Activated naive CD4-positive, alpha-beta T cell treated with anti-CD3 and anti-CD28 coated beads for 36 hours (primary cell): Measurements from ENCODE around the gene OR10A3. TPM values are rescaled to one million over a fixed set of nuclear protein-coding genes. Genes with fewer than 3 reads are reported as not detected.

Experiments
- CTCF ChIA-PET: fragments of 350-600 bp; sonication (Branson Sonifier 250); formaldehyde crosslinking; loops from one replicate; lab custom pipeline; 2021; ENCODE audit warnings: antibody characterized with exemption; lab: Charles Lee
- DNase-seq: peaks from one replicate; pipeline ENCODE4 v3.0.0-alpha.2; 2020
- H3K27ac Mint-ChIP-seq: one replicate; pipeline ENCODE4 v1.8.0; 2021; ENCODE audit warnings: mild to moderate bottlenecking, mixed read lengths
- H3K27me3 Mint-ChIP-seq: one replicate; pipeline ENCODE4 v1.8.0; 2021; ENCODE audit warnings: low read depth, mixed read lengths
- H3K36me3 Mint-ChIP-seq: one replicate; pipeline ENCODE4 v1.8.0; 2021; ENCODE audit warnings: low read depth, mixed read lengths
- H3K4me1 Mint-ChIP-seq: one replicate; pipeline ENCODE4 v1.8.0; 2021; ENCODE audit warnings: low read depth, mixed read lengths
- H3K4me3 Mint-ChIP-seq: one replicate; pipeline ENCODE4 v1.8.0; 2021; ENCODE audit warnings: mild to moderate bottlenecking, moderate library complexity, mixed read lengths
- H3K9me3 Mint-ChIP-seq: one replicate; pipeline ENCODE4 v1.8.0; 2021; ENCODE audit warnings: mixed read lengths
- intact Hi-C: fragments of 100-400 bp; cut with micrococcal nuclease; formaldehyde crosslinking; loops from one replicate; pipeline ENCODE4 v1.15.1; 2023
- total RNA-seq, 2 experiments: library from RNA; stranded (reverse); gene quantifications; one replicate each; pipeline ENCODE4 v1.2.3, GENCODE V29; 2021

OR10A3 gene
- total RNA-seq, 2 experiments from 2014 or later: not detected

DNA sequence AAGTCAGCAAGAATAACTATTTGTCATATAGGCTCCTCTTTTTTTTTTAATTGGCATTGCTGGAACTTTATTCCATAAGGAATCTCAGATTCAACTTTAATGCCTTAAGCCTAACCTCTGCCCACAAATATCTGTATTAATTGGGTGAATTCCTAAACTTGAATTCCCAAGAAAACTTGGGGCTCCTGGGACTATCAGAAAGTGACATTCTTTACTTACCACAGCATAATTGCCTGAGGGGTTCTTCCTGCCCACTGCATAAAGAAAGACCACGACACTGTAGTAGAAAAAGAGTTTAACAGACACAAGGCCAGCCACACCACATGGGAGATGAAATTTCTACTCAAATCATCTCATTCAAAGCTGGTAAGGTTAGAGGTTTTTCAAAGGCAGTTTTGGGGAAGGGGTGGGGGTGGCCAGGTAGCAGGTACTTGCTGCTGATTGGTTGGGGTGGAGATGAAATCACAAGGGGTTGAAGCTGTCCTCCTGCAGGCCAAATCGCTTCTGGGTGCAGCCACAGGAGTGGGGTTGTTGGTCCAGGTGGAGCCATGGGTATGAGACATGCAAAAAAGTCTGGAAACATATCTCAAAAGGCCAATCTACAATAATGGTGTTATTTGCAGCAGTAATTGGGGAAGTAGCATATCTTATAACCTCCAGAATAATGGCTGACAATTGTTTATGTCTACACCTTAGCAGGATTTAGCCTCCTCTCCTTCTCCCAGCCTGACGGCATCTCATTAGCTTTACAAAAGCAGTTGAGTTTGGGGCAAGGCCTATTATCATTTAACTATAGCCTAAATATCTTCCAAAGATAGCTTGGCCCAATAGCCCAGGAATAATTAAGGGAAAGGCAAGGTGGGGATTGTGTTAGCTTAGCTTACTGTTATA lies 28.5 kb upstream of the OR10A3 start:
- Mint-ChIP-seq H3K4me1 (no peaks in the 10 kb centered on the region), H3K27me3 (peaks cover 6% of the 10 kb centered on the region), H3K36me3 (no peaks in the 10 kb centered on the region), H3K9me3 (no peaks in the 10 kb centered on the region), H3K27ac (no peak overlapping the region), H3K4me3 (no peak overlapping the region)
- CTCF ChIA-PET: interaction anchor here (0.6 kb wide), 1 partner anchor 17 kb away, joined by 3 read pairs; the partner anchor contains the start of gene EIF3F
- no peak for DNase-seq
- intact Hi-C loops: no loop called here

DNA sequence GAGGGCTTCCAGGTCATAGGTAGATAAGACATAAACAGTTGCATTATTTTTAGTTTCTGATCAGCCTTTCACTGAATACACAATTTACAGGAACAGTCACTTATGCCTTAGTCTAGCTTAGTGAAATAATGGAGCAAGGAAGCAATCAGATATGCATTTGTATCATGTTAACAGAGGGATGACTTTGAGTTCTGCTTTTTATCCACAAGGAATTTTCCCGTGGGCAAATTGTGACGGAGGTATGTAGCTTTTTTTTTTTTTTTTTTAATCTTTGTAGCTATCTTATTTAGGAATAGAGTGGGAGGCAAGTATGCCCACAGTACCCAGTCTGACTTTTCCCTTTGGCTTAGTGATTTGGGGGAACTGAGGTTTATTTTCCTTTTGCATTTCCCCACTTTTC lies 27.2 kb upstream of the OR10A3 start:
- Mint-ChIP-seq H3K27ac (no peak overlapping the region), H3K4me1 (no peaks in the 10 kb centered on the region), H3K36me3 (no peaks in the 10 kb centered on the region), H3K27me3 (peaks cover 6% of the 10 kb centered on the region), H3K4me3 (no peak overlapping the region), H3K9me3 (no peaks in the 10 kb centered on the region)
- DNase-seq: no peak
- intact Hi-C loops: no loop called here
- CTCF ChIA-PET: interaction anchor here (1.3 kb wide), 1 partner anchor 18 kb away, joined by 7 read pairs; the partner anchor contains the start of gene EIF3F

DNA sequence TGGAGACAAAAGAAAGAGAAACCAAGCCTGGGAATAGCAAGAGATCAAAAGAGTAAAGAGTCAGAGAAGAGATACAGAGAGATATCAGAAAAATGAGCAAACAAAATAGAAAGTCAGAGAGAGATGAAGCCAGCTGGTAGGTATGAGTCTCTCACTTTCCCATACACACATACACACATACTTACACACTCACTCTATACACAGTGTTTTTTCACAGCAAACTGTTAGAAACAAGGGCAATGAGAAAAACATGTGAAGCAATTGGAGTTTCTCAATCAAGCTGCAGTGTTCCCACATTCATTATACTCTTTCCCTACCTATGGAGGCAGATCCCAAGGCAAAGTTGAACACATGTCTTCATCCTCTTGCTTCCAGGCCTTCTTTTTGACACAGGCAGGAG lies 26.3 kb upstream of the OR10A3 start:
- H3K4me3 Mint-ChIP-seq: no peak overlapping the region
- no peak for DNase-seq
- no peak overlapping the region for H3K27ac Mint-ChIP-seq
- no peaks in the 10 kb centered on the region for H3K4me1 Mint-ChIP-seq
- peaks cover 3% of the 10 kb centered on the region for H3K27me3 Mint-ChIP-seq
- H3K36me3 Mint-ChIP-seq: no peaks in the 10 kb centered on the region
- CTCF ChIA-PET: interaction anchor here (1.3 kb wide), 1 partner anchor 19 kb away, joined by 7 read pairs; the partner anchor contains the start of gene EIF3F
- intact Hi-C loops: no loop called here
- no peaks in the 10 kb centered on the region for H3K9me3 Mint-ChIP-seq

DNA sequence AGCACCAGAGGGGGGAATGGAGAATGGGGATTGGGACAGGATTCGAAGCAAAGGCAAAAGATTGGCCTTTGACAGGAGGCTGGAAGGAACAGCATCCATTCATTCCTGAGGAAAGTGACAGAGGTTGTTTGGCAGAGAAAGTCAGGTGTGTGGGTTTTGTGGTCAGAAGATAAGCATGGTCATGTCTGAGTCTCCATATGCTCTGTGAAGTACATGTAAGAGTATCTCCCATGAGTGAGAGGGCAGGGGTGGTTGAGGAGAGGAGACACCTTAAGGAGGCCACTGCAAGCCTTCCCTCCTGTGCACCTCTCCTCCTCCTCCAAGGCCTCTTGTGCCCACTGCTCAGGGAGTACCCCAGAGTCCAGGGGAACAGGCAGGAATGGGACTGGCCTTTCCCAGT lies 25.6 kb upstream of the OR10A3 start:
- CTCF ChIA-PET: no interaction called here
- Mint-ChIP-seq H3K36me3 (no peaks in the 10 kb centered on the region), H3K27me3 (peaks cover 2% of the 10 kb centered on the region), H3K4me1 (no peaks in the 10 kb centered on the region), H3K4me3 (no peak overlapping the region), H3K27ac (no peak overlapping the region), H3K9me3 (no peaks in the 10 kb centered on the region)
- DNase-seq: no peak
- intact Hi-C loops: no loop called here

DNA sequence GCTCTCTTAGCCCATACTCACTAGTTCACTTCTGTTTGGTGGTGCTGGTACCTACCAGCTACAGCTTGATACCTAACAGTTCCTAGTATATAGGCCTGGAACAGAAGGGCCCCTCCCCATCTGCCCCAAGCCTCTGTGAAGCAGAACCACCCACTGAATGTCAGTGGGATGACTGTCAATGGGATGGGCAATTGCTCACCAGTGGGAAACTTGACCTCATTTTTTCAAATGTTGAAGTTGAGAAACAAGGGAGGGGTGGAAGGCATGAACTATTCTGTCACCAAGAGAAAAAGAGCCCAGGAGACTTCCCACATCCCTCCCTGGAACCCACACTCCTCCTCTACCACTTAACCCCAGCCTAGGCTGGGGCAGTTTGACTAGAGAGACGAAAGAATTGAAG lies 23.9 kb upstream of the OR10A3 start, which contains the start of gene NLRP10:
Gene NLRP10 (minus strand): TSS at position 62 of the 400 bp plus-strand sequence. CDS start 1,952 bp downstream, outside the sequence.
- peaks cover 7% of the 10 kb centered on the region for H3K27me3 Mint-ChIP-seq
- H3K27ac Mint-ChIP-seq: no peak within 1 kb of the TSS
- CTCF ChIA-PET: no interaction called here
- DNase-seq: no peak
- intact Hi-C loops: no loop called here
- no peak within 1 kb of the TSS for H3K4me3 Mint-ChIP-seq
- no peaks in the 10 kb centered on the region for H3K36me3 Mint-ChIP-seq
- no peaks in the 10 kb centered on the region for H3K9me3 Mint-ChIP-seq
- H3K4me1 Mint-ChIP-seq: no peaks in the 10 kb centered on the region

DNA sequence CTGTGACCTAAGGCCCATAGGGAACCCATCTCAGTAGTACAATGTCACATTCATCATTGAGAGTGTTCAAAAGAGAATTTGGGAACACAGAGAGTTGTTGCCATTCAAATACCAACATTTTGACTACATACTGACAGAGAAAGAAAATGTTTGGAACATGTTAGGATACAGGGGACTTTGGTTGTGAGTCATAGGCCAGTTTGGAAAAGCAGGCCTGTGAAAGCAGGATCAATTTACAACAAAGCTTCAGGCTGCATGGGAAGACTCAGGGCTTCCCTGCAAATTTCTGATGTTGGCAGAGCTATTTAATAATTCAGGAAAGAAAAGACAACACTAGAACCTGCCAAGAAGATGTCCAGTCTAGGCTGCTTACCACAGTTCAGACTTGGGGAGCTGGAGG lies 23.4 kb upstream of the OR10A3 start:
- Mint-ChIP-seq H3K27ac (no peak overlapping the region), H3K9me3 (no peaks in the 10 kb centered on the region), H3K36me3 (no peaks in the 10 kb centered on the region), H3K4me3 (no peak overlapping the region), H3K4me1 (no peaks in the 10 kb centered on the region), H3K27me3 (peaks cover 7% of the 10 kb centered on the region)
- DNase-seq: no peak
- intact Hi-C loops: no loop called here
- CTCF ChIA-PET: no interaction called here

DNA sequence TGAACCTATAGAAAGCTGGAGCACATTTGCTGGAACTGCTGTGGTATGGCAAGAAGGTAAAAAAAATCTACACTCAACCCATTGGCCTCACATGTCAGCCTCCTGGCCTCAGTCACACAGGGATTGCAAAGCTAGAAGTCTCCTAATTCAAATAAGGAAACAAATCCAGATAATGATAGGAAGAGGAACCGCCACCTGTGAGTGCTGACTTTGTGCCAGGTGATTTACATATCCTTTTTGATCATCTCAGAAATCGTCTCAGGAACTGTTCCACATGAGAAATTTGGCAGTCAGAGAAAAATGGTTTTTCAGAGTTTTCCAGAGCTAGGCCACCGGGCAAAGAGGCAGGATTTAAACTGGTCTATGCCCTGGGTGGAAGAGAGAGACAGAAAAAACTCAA lies 22.8 kb upstream of the OR10A3 start:
- CTCF ChIA-PET: no interaction called here
- no peak for DNase-seq
- no peaks in the 10 kb centered on the region for H3K4me1 Mint-ChIP-seq

DNA sequence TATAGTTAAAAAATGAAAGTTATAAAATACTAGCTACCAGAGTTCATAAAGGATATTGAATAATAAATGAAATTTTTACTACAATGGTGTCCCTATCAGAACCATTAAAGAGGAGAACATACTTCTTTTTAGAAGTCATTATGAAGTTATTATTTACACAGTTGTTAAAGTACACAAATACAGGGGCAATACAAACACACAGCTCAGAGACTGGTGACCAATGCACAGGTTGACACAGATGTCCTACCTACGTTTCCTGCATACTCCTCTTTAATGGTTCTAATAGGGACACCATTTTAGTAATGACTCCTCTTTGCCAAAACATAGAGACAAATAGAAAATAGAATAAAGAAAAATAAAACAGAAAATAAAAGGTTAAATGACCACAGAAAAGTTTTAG lies 13.7 kb upstream of the OR10A3 start:
- H3K36me3 Mint-ChIP-seq: no peaks in the 10 kb centered on the region
- no peak overlapping the region for H3K4me3 Mint-ChIP-seq
- no peak for DNase-seq
- H3K4me1 Mint-ChIP-seq: no peaks in the 10 kb centered on the region
- H3K27ac Mint-ChIP-seq: no peak overlapping the region
- peaks cover 11% of the 10 kb centered on the region for H3K27me3 Mint-ChIP-seq
- H3K9me3 Mint-ChIP-seq: peaks cover 2% of the 10 kb centered on the region
- intact Hi-C loops: no loop called here
- CTCF ChIA-PET: interaction anchor here (1.4 kb wide), 1 partner anchor 62 kb away, joined by 3 read pairs; no protein-coding TSS in a partner anchor

More for the DNA sequence above, 22.8 kb upstream of the OR10A3 start:
- Mint-ChIP-seq H3K9me3 (no peaks in the 10 kb centered on the region), H3K4me3 (no peak overlapping the region), H3K36me3 (no peaks in the 10 kb centered on the region), H3K27me3 (peaks cover 8% of the 10 kb centered on the region), H3K27ac (no peak overlapping the region)
- intact Hi-C loops: no loop called here

DNA sequence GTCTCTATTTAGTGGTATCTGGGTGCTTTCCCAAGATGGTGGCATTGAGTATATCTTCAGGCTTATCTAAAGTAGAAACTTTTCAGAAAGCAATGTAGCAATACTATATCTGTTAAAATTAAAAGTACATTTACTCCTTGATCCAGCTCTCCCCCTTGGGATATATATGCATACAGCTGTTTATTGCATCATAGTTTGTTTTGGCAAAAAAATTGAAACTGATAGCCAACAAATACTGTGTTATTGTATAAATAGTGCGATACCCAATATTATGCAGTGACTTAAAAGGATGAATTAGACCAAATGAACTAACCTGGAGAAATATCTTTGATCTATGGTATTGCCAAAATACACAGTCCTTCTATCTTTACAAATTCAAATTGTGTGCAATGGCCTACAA lies 8.4 kb upstream of the OR10A3 start:
- Mint-ChIP-seq H3K4me1 (no peaks in the 10 kb centered on the region), H3K36me3 (no peaks in the 10 kb centered on the region)

DNA sequence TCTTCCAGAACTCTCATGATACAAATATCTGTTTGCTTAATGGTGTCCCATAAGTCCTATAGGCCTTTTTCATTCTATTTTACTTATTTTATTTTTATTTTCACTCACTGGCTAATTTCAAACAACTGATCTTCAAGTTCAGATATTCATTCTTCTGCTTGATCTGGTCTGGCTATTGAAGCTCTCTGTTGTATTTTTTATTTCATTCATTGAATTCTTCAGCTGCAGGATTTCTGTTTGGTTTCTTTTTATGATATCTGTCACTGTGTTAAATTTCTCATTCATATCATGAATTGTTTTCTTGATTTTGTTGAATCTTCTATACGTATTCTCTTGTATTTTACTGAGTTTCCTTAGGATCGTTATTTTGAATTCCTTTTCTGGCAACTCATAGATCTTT lies 2.6 kb upstream of the OR10A3 start:
- no peaks in the 10 kb centered on the region for H3K36me3 Mint-ChIP-seq

More for the DNA sequence above, 8.4 kb upstream of the OR10A3 start:
- H3K27me3 Mint-ChIP-seq: peaks cover 18% of the 10 kb centered on the region
- H3K9me3 Mint-ChIP-seq: no peaks in the 10 kb centered on the region
- CTCF ChIA-PET: no interaction called here
- no peak overlapping the region for H3K4me3 Mint-ChIP-seq
- H3K27ac Mint-ChIP-seq: no peak overlapping the region
- intact Hi-C loops: no loop called here
- no peak for DNase-seq

DNA sequence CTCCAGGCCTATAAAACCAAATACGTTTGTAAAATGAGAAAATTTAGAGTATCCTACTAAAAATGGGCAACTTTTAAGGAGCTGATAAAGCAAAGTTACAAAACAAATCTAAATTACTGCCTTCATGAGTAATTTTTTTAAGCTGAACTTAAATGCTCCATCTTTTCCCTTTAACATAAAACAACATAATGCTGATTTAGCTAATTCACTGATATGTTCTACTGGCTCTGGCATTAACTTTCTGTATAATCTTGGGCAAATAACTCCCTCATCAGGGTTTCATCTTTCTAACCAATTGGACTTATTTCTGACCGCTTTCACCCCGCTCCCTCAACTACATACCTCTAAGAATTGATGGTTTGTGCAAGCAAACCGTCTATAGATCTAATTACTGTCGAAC lies 362 bp downstream of the OR10A3 start:
- H3K9me3 Mint-ChIP-seq: peaks cover 22% of the 10 kb centered on the region
- no peak for DNase-seq
- peaks cover 21% of the 10 kb centered on the region for H3K27me3 Mint-ChIP-seq
- CTCF ChIA-PET: interaction anchor here (0.6 kb wide), 1 partner anchor 361 kb away, joined by 3 read pairs; no protein-coding TSS in a partner anchor
- H3K36me3 Mint-ChIP-seq: no peaks in the 10 kb centered on the region
- H3K4me1 Mint-ChIP-seq: no peaks in the 10 kb centered on the region
- H3K27ac Mint-ChIP-seq: no peak overlapping the region
- H3K4me3 Mint-ChIP-seq: no peak overlapping the region
- intact Hi-C loops: no loop called here

More for the DNA sequence above, 2.6 kb upstream of the OR10A3 start:
- intact Hi-C loops: no loop called here
- Mint-ChIP-seq H3K4me1 (no peaks in the 10 kb centered on the region), H3K9me3 (peaks cover 22% of the 10 kb centered on the region), H3K27ac (no peak overlapping the region), H3K4me3 (no peak overlapping the region), H3K27me3 (peaks cover 20% of the 10 kb centered on the region)
- DNase-seq: no peak
- CTCF ChIA-PET: no interaction called here

DNA sequence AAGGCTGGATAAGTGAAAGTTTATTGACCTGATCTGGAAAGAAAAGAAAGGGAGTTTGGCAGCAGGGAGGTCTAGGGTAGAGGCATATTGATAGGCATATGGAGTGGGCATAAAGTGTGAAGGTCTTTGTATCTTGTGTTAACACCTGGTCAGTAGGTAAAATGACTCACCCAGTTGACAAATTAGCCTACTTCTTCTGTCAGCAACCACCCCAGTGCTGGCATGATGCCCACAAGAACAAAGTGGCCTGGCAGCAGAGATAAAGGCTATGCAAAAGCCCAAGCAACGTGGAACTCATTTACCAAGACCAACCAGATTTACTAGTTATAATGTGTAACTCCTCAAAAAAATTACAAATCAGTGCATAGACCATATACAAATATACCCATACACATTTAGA lies 4.9 kb downstream of the OR10A3 start:
- intact Hi-C loops: no loop called here
- CTCF ChIA-PET: no interaction called here
- Mint-ChIP-seq H3K4me1 (no peaks in the 10 kb centered on the region), H3K27ac (no peak overlapping the region), H3K36me3 (no peaks in the 10 kb centered on the region), H3K9me3 (no peaks in the 10 kb centered on the region), H3K27me3 (peaks cover 35% of the 10 kb centered on the region), H3K4me3 (no peak overlapping the region)
- DNase-seq: no peak

DNA sequence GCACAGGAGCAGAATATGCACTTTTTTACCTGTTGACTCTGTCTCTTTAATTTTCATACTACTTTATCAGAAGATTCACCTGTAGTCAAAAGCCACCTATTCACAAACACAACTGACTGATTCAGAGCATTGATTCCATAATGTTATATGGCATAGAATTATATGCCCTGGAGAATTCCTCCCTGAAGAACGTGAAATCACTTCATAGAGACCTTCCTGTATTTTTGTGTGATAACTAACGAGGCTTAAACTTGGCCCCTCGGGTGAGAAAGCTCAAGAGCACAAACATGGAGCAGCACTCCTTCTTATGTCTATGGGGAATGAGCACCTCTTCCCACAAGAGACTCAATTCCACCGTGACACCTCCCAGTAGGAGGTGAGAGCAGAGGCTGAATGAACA lies 10.3 kb downstream of the OR10A3 start, which contains the start of gene OR10A6:
Gene OR10A6 (minus strand): TSS at position 101 of the 400 bp plus-strand sequence. CDS start 2,606 bp downstream, outside the sequence.
- no peak within 1 kb of the TSS for H3K27ac Mint-ChIP-seq
- peaks cover 38% of the 10 kb centered on the region for H3K27me3 Mint-ChIP-seq
- CTCF ChIA-PET: no interaction called here
- H3K9me3 Mint-ChIP-seq: no peaks in the 10 kb centered on the region
- H3K4me1 Mint-ChIP-seq: no peaks in the 10 kb centered on the region
- intact Hi-C loops: no loop called here
- H3K4me3 Mint-ChIP-seq: no peak within 1 kb of the TSS
- DNase-seq: no peak
- H3K36me3 Mint-ChIP-seq: no peaks in the 10 kb centered on the region
